Activated CD4-positive, alpha-beta T cell treated with anti-CD3 and anti-CD28 coated beads, Interleukin-2, Interleukin-4, amounts not matched to agents 100 ng/mL and 50 ng/mL, durations not matched to agents 16 hours and 8 hours (primary cell): ENCODE measurements around the gene MCM10.
"Not testable (repeated sequence)": the region's sequence is repeated elsewhere in the genome, so short reads cannot be mapped to it uniquely, and the experiment has no call there.

Experiments
- DNase-seq: peaks from one replicate; pipeline ENCODE4 v3.0.0-alpha.2; 2020; ENCODE audit warnings: low spot score

MCM10 gene

GRCh38 chr10:13160934-13161856 lies at the start of gene MCM10:
Gene MCM10 (plus strand): TSS chr10:13161558. CDS start chr10:13164203, 2,645 bp downstream.
- peak; percentile 99 for DNase-seq

- no peak for DNase-seq
Measured at GRCh38 chr10:13113544-13113943, 47.8 kb upstream of the MCM10 start.

GRCh38 chr10:13115832-13116803 lies 45.2 kb upstream of the MCM10 start:
- peak; percentile 19 for DNase-seq

GRCh38 chr10:13117841-13118783 lies 43.2 kb upstream of the MCM10 start:
- no peak for DNase-seq

GRCh38 chr10:13118784-13119410 lies 42.5 kb upstream of the MCM10 start:
- DNase-seq: no peak

GRCh38 chr10:13120786-13121499 lies 40.4 kb upstream of the MCM10 start:
- no peak for DNase-seq

GRCh38 chr10:13121500-13121854 lies 39.9 kb upstream of the MCM10 start:
- DNase-seq: no peak

GRCh38 chr10:13136651-13137050 lies 24.7 kb upstream of the MCM10 start:
- DNase-seq: no peak

GRCh38 chr10:13139150-13139549 lies 22.2 kb upstream of the MCM10 start:
- no peak for DNase-seq

GRCh38 chr10:13139676-13140075 lies 21.7 kb upstream of the MCM10 start:
- no peak for DNase-seq

- DNase-seq: no peak
Measured at GRCh38 chr10:13140627-13141190, 20.6 kb upstream of the MCM10 start.

GRCh38 chr10:13143766-13144165 lies 17.6 kb upstream of the MCM10 start:
- DNase-seq: no peak

GRCh38 chr10:13144814-13145213 lies 16.5 kb upstream of the MCM10 start:
- no peak for DNase-seq

GRCh38 chr10:13146379-13146778 lies 15.0 kb upstream of the MCM10 start:
- no peak for DNase-seq

- DNase-seq: no peak
Measured at GRCh38 chr10:13147161-13147560, 14.2 kb upstream of the MCM10 start.

GRCh38 chr10:13152296-13152695 lies 9.1 kb upstream of the MCM10 start:
- no peak for DNase-seq

- not testable (repeated sequence) for DNase-seq
Measured at GRCh38 chr10:13155860-13156259, 5.5 kb upstream of the MCM10 start.

GRCh38 chr10:13158401-13158800 lies 3.0 kb upstream of the MCM10 start:
- no peak for DNase-seq

- peak; percentile 27 for DNase-seq
Measured at GRCh38 chr10:13161857-13162271, 506 bp downstream of the MCM10 start.

GRCh38 chr10:13163859-13164258 lies 2.5 kb downstream of the MCM10 start:
- DNase-seq: no peak
